GM12874 (cell line): ENCODE data around the gene RASGRP1.

ENCODE experiments used
- CTCF ChIP-seq: IDR thresholded peaks from 2 replicates; pipeline ENCODE4 v1.5.1; 2011; ENCODE audit warnings: low read depth, mild to moderate bottlenecking, control low read depth, low read length, moderate library complexity; ENCODE audit not compliant: insufficient read depth

The RASGRP1 gene

GRCh38 chr15:38605744-38606143 lies 41.1 kb upstream of the RASGRP1 start:
- no peak for TF ChIP-seq CTCF

- TF ChIP-seq CTCF: no peak
Observed at GRCh38 chr15:38603672-38604071, 39.1 kb upstream of the RASGRP1 start.

GRCh38 chr15:38602910-38603670 lies 38.5 kb upstream of the RASGRP1 start:
- no peak for TF ChIP-seq CTCF

- TF ChIP-seq CTCF: no peak
Observed at GRCh38 chr15:38600236-38600635, 35.6 kb upstream of the RASGRP1 start.

GRCh38 chr15:38598749-38599148 lies 34.1 kb upstream of the RASGRP1 start:
- TF ChIP-seq CTCF: no peak

- no peak for TF ChIP-seq CTCF
Observed at GRCh38 chr15:38597219-38597800, 32.7 kb upstream of the RASGRP1 start.

- TF ChIP-seq CTCF: no peak
Observed at GRCh38 chr15:38593524-38593923, 28.9 kb upstream of the RASGRP1 start.
